ENCODE data around the gene ESRRA.

The ESRRA gene

GRCh38 chr11:64261556-64262080, 43.7 kb upstream of the ESRRA start:
- DNase-seq (ENCODE audit: low read depth) = no peak
- no peak overlapping the region for H3K4me3 ChIP-seq (ENCODE audit: low read depth, low read length)
- TF ChIP-seq CTCF (IDR thresholded peaks at IDR 0.05; ENCODE audit: control insufficient read depth, extremely low read depth, insufficient read depth) = no peak

GRCh38 chr11:64262271-64263002, 42.9 kb upstream of the ESRRA start:
- H3K4me3 ChIP-seq (ENCODE audit: low read depth, low read length) = no peak overlapping the region
- no peak for DNase-seq (ENCODE audit: low read depth)
- no peak for TF ChIP-seq CTCF (IDR thresholded peaks at IDR 0.05; ENCODE audit: control insufficient read depth, extremely low read depth, insufficient read depth)

- no peak for TF ChIP-seq CTCF (IDR thresholded peaks at IDR 0.05; ENCODE audit: control insufficient read depth, extremely low read depth, insufficient read depth)
- no peak overlapping the region for H3K4me3 ChIP-seq (ENCODE audit: low read depth, low read length)
- no peak for DNase-seq (ENCODE audit: low read depth)
Measured at GRCh38 chr11:64263021-64263946, 42.0 kb upstream of the ESRRA start.

- TF ChIP-seq CTCF (IDR thresholded peaks at IDR 0.05; ENCODE audit: control insufficient read depth, extremely low read depth, insufficient read depth) = no peak
- no peak for DNase-seq (ENCODE audit: low read depth)
- H3K4me3 ChIP-seq (ENCODE audit: low read depth, low read length) = no peak overlapping the region
Measured at GRCh38 chr11:64263947-64264317, 41.4 kb upstream of the ESRRA start.

GRCh38 chr11:64264371-64264852, 40.9 kb upstream of the ESRRA start:
- no peak overlapping the region for H3K4me3 ChIP-seq (ENCODE audit: low read depth, low read length)
- DNase-seq (ENCODE audit: low read depth) = no peak
- TF ChIP-seq CTCF (IDR thresholded peaks at IDR 0.05; ENCODE audit: control insufficient read depth, extremely low read depth, insufficient read depth) = no peak

GRCh38 chr11:64265176-64266160, 39.9 kb upstream of the ESRRA start:
- H3K4me3 ChIP-seq (ENCODE audit: low read depth, low read length) = no peak overlapping the region
- TF ChIP-seq CTCF (IDR thresholded peaks at IDR 0.05; ENCODE audit: control insufficient read depth, extremely low read depth, insufficient read depth) = no peak
- DNase-seq (ENCODE audit: low read depth) = no peak

Data from LNCaP clone FGC (cell line).